Cardiac muscle cell (in vitro differentiated cells and primary cell): Measurements from ENCODE around the gene OR7D2. TPM values are rescaled to one million over a fixed set of nuclear protein-coding genes. Genes with fewer than 3 reads are reported as not detected.
A peak's percentile ranks its signal among the peaks of the same experiment; 100 is the strongest.

Experiments used
- DNase-seq, 2 donors: peaks; one replicate each; pipeline versions ENCODE4 v3.0.0 to v3.0.0-alpha.2; 2010 to 2017; ENCODE audit warnings: low read depth in 1 of 2, low spot score in 1 of 2
- H3K27ac ChIP-seq: fragments of 200-600 bp; sonication (generic); 2 replicates; pipeline ENCODE4 v1.5.1; 2016
- H3K27me3 ChIP-seq: fragments of 200-600 bp; sonication (generic); 2 replicates; pipeline ENCODE4 v1.6.0; 2016; ENCODE audit warnings: control low read depth
- H3K36me3 ChIP-seq: fragments of 200-600 bp; sonication (generic); 2 replicates; pipeline ENCODE4 v1.5.1; 2016; ENCODE audit warnings: control low read depth
- H3K4me1 ChIP-seq: fragments of 200-600 bp; sonication (generic); 2 replicates; pipeline ENCODE4 v1.8.1; 2017; ENCODE audit warnings: low read depth, mild to moderate bottlenecking, mixed run types
- H3K4me3 ChIP-seq: fragments of 200-600 bp; sonication (generic); 2 replicates; pipeline ENCODE4 v1.5.1; 2016; ENCODE audit warnings: mild to moderate bottlenecking
- H3K9me3 ChIP-seq: fragments of 200-600 bp; sonication (generic); 2 replicates; pipeline ENCODE4 v1.5.1; 2017; ENCODE audit warnings: low read depth, mild to moderate bottlenecking, control low read depth
- CTCF ChIP-seq: IDR thresholded peaks from 2 replicates; pipeline ENCODE4 v1.5.1; 2012; ENCODE audit warnings: low read depth, mild to moderate bottlenecking, low read length
- polyA plus RNA-seq: library from polyadenylated mRNA; unstranded; fragments of >200 nt; fragmentation: Nextera tagmentation; extraction: Ambion mirVana; gene quantifications from 2 replicates; pipeline ENCODE4 v1.2.1, GENCODE V29; 2016
- total RNA-seq: library from RNA; depleted of rRNA; stranded (reverse); fragments of >200 nt; gene quantifications from 2 replicates; pipeline ENCODE4 v1.2.3, GENCODE V29; 2016

The OR7D2 gene
- total and polyA plus RNA-seq, 2 experiments from 2014 or later, result 0.15 TPM; not detected in 1

- Histone ChIP-seq H3K4me3 (no peak overlapping the region), H3K9me3 (no peaks in the 10 kb centered on the region), H3K27me3 (no peaks in the 10 kb centered on the region), H3K36me3 (no peaks in the 10 kb centered on the region), H3K4me1 (no peaks in the 10 kb centered on the region), H3K27ac (no peak overlapping the region)
- DNase-seq, result peak; percentile 50 to 77
- peak; percentile 84 for TF ChIP-seq CTCF
Measured at GRCh38 chr19:9205501-9206113, 26.8 kb downstream of the OR7D2 start.

- Histone ChIP-seq H3K27me3 (no peaks in the 10 kb centered on the region), H3K9me3 (no peaks in the 10 kb centered on the region), H3K4me1 (no peaks in the 10 kb centered on the region), H3K36me3 (no peaks in the 10 kb centered on the region), H3K27ac (no peak within 1 kb of the TSS), H3K4me3 (no peak within 1 kb of the TSS)
- no peak for TF ChIP-seq CTCF
- DNase-seq, result no peak
Measured at GRCh38 chr19:9219489-9219888, 40.7 kb downstream of the OR7D2 start, which contains the start of gene OR7D4. OR7D4 (minus strand) TSS chr19:9219589; CDS start chr19:9214837, 4,752 bp downstream.

Other genes with a start within 250 kb of the OR7D2 start
- gene MUC16, start 168.6 kb upstream of the OR7D2 start, total RNA-seq, result not detected in 2 replicates
- gene MUC16, start 168.6 kb upstream of the OR7D2 start, polyA plus RNA-seq, result not detected in 2 replicates
- gene OR1M1, start 91.9 kb upstream of the OR7D2 start, total RNA-seq, result not detected in 2 replicates
- not detected in 2 replicates for gene OR1M1, start 91.9 kb upstream of the OR7D2 start, polyA plus RNA-seq
- not detected in 2 replicates for gene OR7G2, start 71.5 kb upstream of the OR7D2 start, total RNA-seq
- gene OR7G2, start 71.5 kb upstream of the OR7D2 start, polyA plus RNA-seq, result not detected in 2 replicates
- not detected in 2 replicates for gene OR7G1, start 63.2 kb upstream of the OR7D2 start, total RNA-seq
- not detected in 2 replicates for gene OR7G1, start 63.2 kb upstream of the OR7D2 start, polyA plus RNA-seq
- not detected in 2 replicates for gene OR7G3, start 52.0 kb upstream of the OR7D2 start, total RNA-seq
- not detected in 2 replicates for gene OR7G3, start 52.0 kb upstream of the OR7D2 start, polyA plus RNA-seq
- 15.0 and 23.3 TPM in 2 replicates for gene ZNF317, start 38.6 kb upstream of the OR7D2 start, total RNA-seq
- 14.1 and 20.7 TPM in 2 replicates for gene ZNF317, start 38.6 kb upstream of the OR7D2 start, polyA plus RNA-seq
- not detected in 2 replicates for gene OR7D4, start 40.6 kb downstream of the OR7D2 start, total RNA-seq
- not detected in 2 replicates for gene OR7D4, start 40.6 kb downstream of the OR7D2 start, polyA plus RNA-seq
- not detected in 2 replicates for gene OR7E24, start 72.0 kb downstream of the OR7D2 start, total RNA-seq
- not detected in 2 replicates for gene OR7E24, start 72.0 kb downstream of the OR7D2 start, polyA plus RNA-seq
- gene ZNF699, start 130.9 kb downstream of the OR7D2 start, total RNA-seq, result 17.1 and 20.9 TPM in 2 replicates
- 3.2 and 5.5 TPM in 2 replicates for gene ZNF699, start 130.9 kb downstream of the OR7D2 start, polyA plus RNA-seq
- gene ZNF559, start 145.2 kb downstream of the OR7D2 start, total RNA-seq, result 3.1 and 3.4 TPM in 2 replicates
- 5.1 and 7.4 TPM in 2 replicates for gene ZNF559, start 145.2 kb downstream of the OR7D2 start, polyA plus RNA-seq
- gene ZNF177, start 184.0 kb downstream of the OR7D2 start, total RNA-seq, result 2.9 and 3.9 TPM in 2 replicates
- 3.6 and 3.7 TPM in 2 replicates for gene ZNF177, start 184.0 kb downstream of the OR7D2 start, polyA plus RNA-seq